GM12878 (cell line): ENCODE data around the gene BCS1L. TPM values are rescaled to one million over a fixed set of nuclear protein-coding genes. Genes with fewer than 3 reads are reported as not detected.

Source experiments
- BRCA1 ChIP-seq: IDR thresholded peaks from 2 replicates; pipeline ENCODE4 v1.6.1; 2011; ENCODE audit warnings: low read depth, low read length, improper control_type of control experiment
- CREM ChIP-seq: IDR thresholded peaks from 2 replicates; pipeline ENCODE4 v1.6.1; 2014; ENCODE audit warnings: antibody characterized with exemption, low read depth
- NR2C2 ChIP-seq: IDR thresholded peaks from 2 replicates; pipeline ENCODE4 v1.6.1; 2011; ENCODE audit warnings: borderline replicate concordance, low read depth; ENCODE audit not compliant: control insufficient read depth, insufficient read length
- NR2F1 ChIP-seq: fragments of 450-650 bp; conservative IDR thresholded peaks from 2 replicates; pipeline ENCODE4 v1.6.1; 2017; ENCODE audit warnings: mild to moderate bottlenecking
- POLR2AphosphoS5 ChIP-seq: IDR thresholded peaks from 2 replicates; pipeline ENCODE4 v1.6.1; 2011; ENCODE audit warnings: mild to moderate bottlenecking, low read length, inconsistent platforms
- SMAD5 ChIP-seq: IDR thresholded peaks from 2 replicates; pipeline ENCODE4 v1.6.1; 2016; ENCODE audit warnings: antibody characterized with exemption, low read depth
- USF2 ChIP-seq: IDR thresholded peaks from 2 replicates; pipeline ENCODE4 v1.6.1; 2011; ENCODE audit warnings: low read depth, low read length, improper control_type of control experiment, borderline replicate concordance
- YY1 ChIP-seq: IDR thresholded peaks from 2 replicates; pipeline ENCODE4 v1.6.1; 2011; ENCODE audit warnings: low read depth, mild to moderate bottlenecking, low read length
- ZBTB11 ChIP-seq: fragments of 450-650 bp; formaldehyde crosslinking; IDR thresholded peaks from 2 replicates; pipeline ENCODE4 v1.5.0; 2022; ENCODE audit warnings: mild to moderate bottlenecking, missing genetic modification characterization
- ZNF207 ChIP-seq: fragments of 450-650 bp; IDR thresholded peaks from 2 replicates; pipeline ENCODE4 v1.6.1; 2014; ENCODE audit warnings: antibody characterized with exemption, mild to moderate bottlenecking, borderline replicate concordance
- ZNF274 ChIP-seq: IDR thresholded peaks from one replicate; pipeline ENCODE4 v1.8.0; 2011; ENCODE audit not compliant: insufficient read length, insufficient read depth
- polyA plus RNA-seq, 11 experiments: library from polyadenylated mRNA; depleted of rRNA in 4 of 11; unstranded in 6 of 11; stranded (reverse) in 5 of 11; fragments of >200 nt; fragmentation: Nextera tagmentation in 4 of 11; fragmentation: Illumina TruSeq in 1 of 11; extraction: Ambion mirVana in 4 of 11; extraction: Trizol in 1 of 11; gene quantifications; 1 replicate in 1 of 11; 2 replicates in 10 of 11; pipeline versions ENCODE4 v1.2.1 to v1.2.3, GENCODE V29; 2011 to 2016; ENCODE audit warnings: inconsistent platforms in 2 of 11, missing spikeins in 2 of 11, low read depth in 1 of 11
- total RNA-seq, 4 experiments: library from RNA; depleted of rRNA in 3 of 4; stranded (reverse); fragments of >200 nt in 3 of 4; fragmentation: Illumina TruSeq in 1 of 4; extraction: Trizol in 1 of 4; gene quantifications; 2 replicates each; pipeline versions ENCODE4 v1.2.1 to v1.2.3, GENCODE V29; 2013 to 2021
- TF ChIP-seq, protein P1 (sequence below): IDR thresholded peaks from 2 replicates; pipeline ENCODE4 v1.6.1; 2012; ENCODE audit warnings: low read depth, low read length, improper control_type of control experiment
- TF ChIP-seq, protein P2 (sequence below): IDR thresholded peaks from 2 replicates; pipeline ENCODE4 v1.6.1; 2012; ENCODE audit warnings: improper control_type of control experiment, low read depth, low read length; ENCODE audit not compliant: insufficient replicate concordance
- TF ChIP-seq, protein P3 (sequence below): fragments of 150-350 bp; IDR thresholded peaks from 2 replicates; pipeline ENCODE4 v1.6.1; 2016; ENCODE audit warnings: low read depth, low read length

The BCS1L gene
- total and polyA plus RNA-seq, 10 of the 15 experiments (the other 5 are each of a cell fraction or from before 2014, with no cell fraction given) = 40.4 to 114 (median 65.2) TPM

DNA sequence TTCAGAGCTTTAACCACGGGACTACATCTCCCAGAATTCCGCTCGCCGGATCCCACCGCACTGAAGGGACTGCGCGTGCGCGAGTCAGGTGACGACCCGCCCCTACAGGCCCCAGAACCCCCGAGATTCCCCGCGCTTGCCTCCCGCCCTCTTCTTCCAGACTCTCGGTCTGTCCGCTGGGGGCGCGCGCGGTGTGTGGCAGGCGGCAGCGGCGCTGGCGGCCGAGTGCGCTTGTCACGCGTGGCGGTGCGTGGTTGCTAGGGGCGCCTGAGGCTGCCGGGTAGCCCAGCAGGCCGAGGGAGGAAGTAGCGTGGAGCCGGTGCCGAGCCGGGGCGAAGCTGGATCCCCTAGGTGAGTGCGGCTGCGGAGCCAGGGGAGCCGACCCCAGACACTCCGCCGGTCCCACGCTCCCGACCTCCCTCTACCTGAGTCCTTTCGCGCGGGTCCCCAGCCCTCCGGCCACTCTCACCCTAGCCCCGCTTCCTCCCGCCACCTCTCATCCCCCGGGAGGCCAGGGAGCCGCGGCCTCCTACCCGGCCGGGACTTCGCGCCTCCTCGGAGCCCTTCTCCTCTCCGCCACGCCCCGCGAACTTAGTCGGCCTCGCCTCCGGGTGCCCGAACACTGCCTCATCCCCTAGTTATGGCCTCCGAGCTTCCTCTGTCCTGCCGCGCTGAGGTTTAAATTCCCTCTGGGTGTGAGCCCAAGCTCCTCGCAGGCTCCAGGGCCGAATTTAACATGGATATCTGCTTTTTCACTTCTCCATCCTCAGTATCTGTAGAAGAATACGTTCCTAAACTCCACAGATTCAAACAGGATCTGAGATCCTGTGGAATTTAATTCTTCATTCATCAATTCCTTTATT lies 51.4 kb downstream of the BCS1L start, which contains the start of gene TTLL4 (continued):
- no peak for TF ChIP-seq NR2C2
- 0 out of 2 replicates have a peak, but pooled peaks have one; percentile 32 for TF ChIP-seq POLR2AphosphoS5
- TF ChIP-seq BRCA1 = no peak
- peak; percentile 76 for TF ChIP-seq YY1
- no peak for TF ChIP-seq ZBTB11
- no peak for TF ChIP-seq ZNF274
- TF ChIP-seq, protein P1, sequence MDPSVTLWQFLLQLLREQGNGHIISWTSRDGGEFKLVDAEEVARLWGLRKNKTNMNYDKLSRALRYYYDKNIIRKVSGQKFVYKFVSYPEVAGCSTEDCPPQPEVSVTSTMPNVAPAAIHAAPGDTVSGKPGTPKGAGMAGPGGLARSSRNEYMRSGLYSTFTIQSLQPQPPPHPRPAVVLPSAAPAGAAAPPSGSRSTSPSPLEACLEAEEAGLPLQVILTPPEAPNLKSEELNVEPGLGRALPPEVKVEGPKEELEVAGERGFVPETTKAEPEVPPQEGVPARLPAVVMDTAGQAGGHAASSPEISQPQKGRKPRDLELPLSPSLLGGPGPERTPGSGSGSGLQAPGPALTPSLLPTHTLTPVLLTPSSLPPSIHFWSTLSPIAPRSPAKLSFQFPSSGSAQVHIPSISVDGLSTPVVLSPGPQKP = 0 out of 2 replicates have a peak, but pooled peaks have one; percentile 21
- peak; percentile 57 for TF ChIP-seq CREM
- TF ChIP-seq, protein P2, sequence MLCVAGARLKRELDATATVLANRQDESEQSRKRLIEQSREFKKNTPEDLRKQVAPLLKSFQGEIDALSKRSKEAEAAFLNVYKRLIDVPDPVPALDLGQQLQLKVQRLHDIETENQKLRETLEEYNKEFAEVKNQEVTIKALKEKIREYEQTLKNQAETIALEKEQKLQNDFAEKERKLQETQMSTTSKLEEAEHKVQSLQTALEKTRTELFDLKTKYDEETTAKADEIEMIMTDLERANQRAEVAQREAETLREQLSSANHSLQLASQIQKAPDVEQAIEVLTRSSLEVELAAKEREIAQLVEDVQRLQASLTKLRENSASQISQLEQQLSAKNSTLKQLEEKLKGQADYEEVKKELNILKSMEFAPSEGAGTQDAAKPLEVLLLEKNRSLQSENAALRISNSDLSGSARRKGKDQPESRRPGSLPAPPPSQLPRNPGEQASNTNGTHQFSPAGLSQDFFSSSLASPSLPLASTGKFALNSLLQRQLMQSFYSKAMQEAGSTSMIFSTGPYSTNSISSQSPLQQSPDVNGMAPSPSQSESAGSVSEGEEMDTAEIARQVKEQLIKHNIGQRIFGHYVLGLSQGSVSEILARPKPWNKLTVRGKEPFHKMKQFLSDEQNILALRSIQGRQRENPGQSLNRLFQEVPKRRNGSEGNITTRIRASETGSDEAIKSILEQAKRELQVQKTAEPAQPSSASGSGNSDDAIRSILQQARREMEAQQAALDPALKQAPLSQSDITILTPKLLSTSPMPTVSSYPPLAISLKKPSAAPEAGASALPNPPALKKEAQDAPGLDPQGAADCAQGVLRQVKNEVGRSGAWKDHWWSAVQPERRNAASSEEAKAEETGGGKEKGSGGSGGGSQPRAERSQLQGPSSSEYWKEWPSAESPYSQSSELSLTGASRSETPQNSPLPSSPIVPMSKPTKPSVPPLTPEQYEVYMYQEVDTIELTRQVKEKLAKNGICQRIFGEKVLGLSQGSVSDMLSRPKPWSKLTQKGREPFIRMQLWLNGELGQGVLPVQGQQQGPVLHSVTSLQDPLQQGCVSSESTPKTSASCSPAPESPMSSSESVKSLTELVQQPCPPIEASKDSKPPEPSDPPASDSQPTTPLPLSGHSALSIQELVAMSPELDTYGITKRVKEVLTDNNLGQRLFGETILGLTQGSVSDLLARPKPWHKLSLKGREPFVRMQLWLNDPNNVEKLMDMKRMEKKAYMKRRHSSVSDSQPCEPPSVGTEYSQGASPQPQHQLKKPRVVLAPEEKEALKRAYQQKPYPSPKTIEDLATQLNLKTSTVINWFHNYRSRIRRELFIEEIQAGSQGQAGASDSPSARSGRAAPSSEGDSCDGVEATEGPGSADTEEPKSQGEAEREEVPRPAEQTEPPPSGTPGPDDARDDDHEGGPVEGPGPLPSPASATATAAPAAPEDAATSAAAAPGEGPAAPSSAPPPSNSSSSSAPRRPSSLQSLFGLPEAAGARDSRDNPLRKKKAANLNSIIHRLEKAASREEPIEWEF = no peak
- TF ChIP-seq ZNF207 = peak; percentile 72; the same call in 1 of the 2 replicates
- TF ChIP-seq SMAD5 = no peak
- peak; percentile 52 for TF ChIP-seq USF2
- TF ChIP-seq, protein P3, sequence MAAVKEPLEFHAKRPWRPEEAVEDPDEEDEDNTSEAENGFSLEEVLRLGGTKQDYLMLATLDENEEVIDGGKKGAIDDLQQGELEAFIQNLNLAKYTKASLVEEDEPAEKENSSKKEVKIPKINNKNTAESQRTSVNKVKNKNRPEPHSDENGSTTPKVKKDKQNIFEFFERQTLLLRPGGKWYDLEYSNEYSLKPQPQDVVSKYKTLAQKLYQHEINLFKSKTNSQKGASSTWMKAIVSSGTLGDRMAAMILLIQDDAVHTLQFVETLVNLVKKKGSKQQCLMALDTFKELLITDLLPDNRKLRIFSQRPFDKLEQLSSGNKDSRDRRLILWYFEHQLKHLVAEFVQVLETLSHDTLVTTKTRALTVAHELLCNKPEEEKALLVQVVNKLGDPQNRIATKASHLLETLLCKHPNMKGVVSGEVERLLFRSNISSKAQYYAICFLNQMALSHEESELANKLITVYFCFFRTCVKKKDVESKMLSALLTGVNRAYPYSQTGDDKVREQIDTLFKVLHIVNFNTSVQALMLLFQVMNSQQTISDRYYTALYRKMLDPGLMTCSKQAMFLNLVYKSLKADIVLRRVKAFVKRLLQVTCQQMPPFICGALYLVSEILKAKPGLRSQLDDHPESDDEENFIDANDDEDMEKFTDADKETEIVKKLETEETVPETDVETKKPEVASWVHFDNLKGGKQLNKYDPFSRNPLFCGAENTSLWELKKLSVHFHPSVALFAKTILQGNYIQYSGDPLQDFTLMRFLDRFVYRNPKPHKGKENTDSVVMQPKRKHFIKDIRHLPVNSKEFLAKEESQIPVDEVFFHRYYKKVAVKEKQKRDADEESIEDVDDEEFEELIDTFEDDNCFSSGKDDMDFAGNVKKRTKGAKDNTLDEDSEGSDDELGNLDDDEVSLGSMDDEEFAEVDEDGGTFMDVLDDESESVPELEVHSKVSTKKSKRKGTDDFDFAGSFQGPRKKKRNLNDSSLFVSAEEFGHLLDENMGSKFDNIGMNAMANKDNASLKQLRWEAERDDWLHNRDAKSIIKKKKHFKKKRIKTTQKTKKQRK = no peak
- peak; percentile 40 for TF ChIP-seq NR2F1
